ENCODE data around the gene BRSK2. TPM values are rescaled to one million over a fixed set of nuclear protein-coding genes. Genes with fewer than 3 reads are reported as not detected.

Gene BRSK2
- total RNA-seq, 4 donors from 2014 or later: 0.72 to 1.6 (median 0.82) TPM; not detected in 1

GRCh38 chr11:1398528-1399235 is 8.9 kb downstream of the BRSK2 start:
- TF ChIP-seq CTCF (IDR thresholded peaks at IDR 0.05): no peak
- no peak for DNase-seq (ENCODE audit: low spot score)
- ATAC-seq (ENCODE audit: low FRiP score): no peak

- no peak for TF ChIP-seq CTCF (IDR thresholded peaks at IDR 0.05)
- ATAC-seq (ENCODE audit: low FRiP score): no peak
- DNase-seq (ENCODE audit: low spot score): no peak
Measured at GRCh38 chr11:1399386-1400316, 9.9 kb downstream of the BRSK2 start.

- no peak for DNase-seq (ENCODE audit: low spot score)
- ATAC-seq (ENCODE audit: low FRiP score): no peak
- no peak for TF ChIP-seq CTCF (IDR thresholded peaks at IDR 0.05)
Measured at GRCh38 chr11:1400317-1401170, 10.8 kb downstream of the BRSK2 start.

GRCh38 chr11:1401171-1401445 is 11.4 kb downstream of the BRSK2 start:
- no peak for ATAC-seq (ENCODE audit: low FRiP score)

GRCh38 chr11:1401656-1402221 is 12.0 kb downstream of the BRSK2 start:
- ATAC-seq (ENCODE audit: low FRiP score) (no peak), DNase-seq (ENCODE audit: low spot score) (no peak)
- TF ChIP-seq CTCF (IDR thresholded peaks at IDR 0.05): no peak

More at GRCh38 chr11:1401171-1401445, 11.4 kb downstream of the BRSK2 start:
- no peak for DNase-seq (ENCODE audit: low spot score)
- no peak for TF ChIP-seq CTCF (IDR thresholded peaks at IDR 0.05)

- TF ChIP-seq CTCF (IDR thresholded peaks at IDR 0.05): no peak
- DNase-seq (ENCODE audit: low spot score) (no peak), ATAC-seq (ENCODE audit: low FRiP score) (no peak)
Measured at GRCh38 chr11:1402355-1403077, 12.8 kb downstream of the BRSK2 start.
